ENCODE measurements around the gene GAB4.

DNA sequence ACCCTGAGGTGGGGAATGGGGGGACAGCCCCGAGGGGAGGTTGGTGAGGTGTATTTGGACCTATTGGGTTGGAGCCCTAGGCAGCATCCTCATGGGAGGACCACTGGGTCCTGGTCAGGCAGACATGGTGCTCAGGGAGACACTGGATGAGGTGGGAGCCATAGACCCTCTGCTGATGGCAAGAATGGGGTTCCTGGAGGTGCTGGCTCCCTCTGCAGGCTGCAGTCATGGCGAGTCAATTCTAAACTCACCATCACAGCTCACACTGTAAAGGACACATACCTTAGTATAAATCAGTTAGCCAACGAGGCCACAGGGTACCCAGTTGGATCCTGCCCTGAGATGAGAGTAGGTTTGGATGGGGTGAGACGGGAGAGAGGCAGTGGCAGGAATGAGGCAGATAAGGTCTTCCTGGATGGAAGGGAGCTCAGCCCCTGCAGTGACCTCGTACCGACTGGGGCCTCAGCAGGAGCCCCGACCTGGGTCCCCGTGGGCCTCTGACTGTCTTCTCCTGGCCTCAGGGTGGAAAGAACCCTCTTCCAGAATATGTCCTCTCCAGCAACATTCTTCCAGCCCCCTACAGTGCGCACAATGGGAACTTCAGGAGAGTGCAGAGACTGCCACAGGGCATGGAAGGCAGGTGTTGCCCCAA, 1.7 kb upstream of the GAB4 start:
- TF ChIP-seq, protein P1, sequence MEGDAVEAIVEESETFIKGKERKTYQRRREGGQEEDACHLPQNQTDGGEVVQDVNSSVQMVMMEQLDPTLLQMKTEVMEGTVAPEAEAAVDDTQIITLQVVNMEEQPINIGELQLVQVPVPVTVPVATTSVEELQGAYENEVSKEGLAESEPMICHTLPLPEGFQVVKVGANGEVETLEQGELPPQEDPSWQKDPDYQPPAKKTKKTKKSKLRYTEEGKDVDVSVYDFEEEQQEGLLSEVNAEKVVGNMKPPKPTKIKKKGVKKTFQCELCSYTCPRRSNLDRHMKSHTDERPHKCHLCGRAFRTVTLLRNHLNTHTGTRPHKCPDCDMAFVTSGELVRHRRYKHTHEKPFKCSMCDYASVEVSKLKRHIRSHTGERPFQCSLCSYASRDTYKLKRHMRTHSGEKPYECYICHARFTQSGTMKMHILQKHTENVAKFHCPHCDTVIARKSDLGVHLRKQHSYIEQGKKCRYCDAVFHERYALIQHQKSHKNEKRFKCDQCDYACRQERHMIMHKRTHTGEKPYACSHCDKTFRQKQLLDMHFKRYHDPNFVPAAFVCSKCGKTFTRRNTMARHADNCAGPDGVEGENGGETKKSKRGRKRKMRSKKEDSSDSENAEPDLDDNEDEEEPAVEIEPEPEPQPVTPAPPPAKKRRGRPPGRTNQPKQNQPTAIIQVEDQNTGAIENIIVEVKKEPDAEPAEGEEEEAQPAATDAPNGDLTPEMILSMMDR (IDR thresholded peaks at IDR 0.05): no peak
- TF ChIP-seq POLR2A (IDR thresholded peaks at IDR 0.05): no peak

All from uterus (tissue), 2 donors.